Measurements from ENCODE around the gene NOD2. TPM values are rescaled to one million over a fixed set of nuclear protein-coding genes. Genes with fewer than 3 reads are reported as not detected.

NOD2 gene
- total RNA-seq, 4 donors from 2014 or later, result 10.5 to 28.1 (median 21.6) TPM

DNA sequence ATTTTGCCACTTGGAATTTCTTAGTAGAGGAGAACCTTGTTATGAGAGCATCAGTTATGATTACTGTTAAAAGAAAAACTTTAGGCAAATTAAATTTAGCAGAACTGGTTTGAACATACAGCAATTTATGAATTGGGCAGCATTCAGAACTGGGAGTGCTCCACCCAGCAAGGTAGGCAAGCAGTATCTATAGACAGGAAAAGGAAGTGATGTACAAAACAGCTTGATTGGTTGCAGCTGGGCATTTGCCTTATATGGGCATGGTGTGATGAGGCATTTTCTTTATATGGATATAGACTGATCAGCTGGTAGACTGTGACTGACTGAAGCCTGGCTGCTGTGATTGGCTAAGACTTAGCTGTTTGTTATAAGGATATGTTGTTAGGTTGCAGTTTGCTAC lies 30.9 kb downstream of the NOD2 start:
- H3K4me1 ChIP-seq, result peaks cover 9 to 17% (median 9%) of the 10 kb centered on the region in 3 donors
- no peak overlapping the region for H3K27ac ChIP-seq
- no peaks in the 10 kb centered on the region for H3K27me3 ChIP-seq
- TF ChIP-seq, protein P1, sequence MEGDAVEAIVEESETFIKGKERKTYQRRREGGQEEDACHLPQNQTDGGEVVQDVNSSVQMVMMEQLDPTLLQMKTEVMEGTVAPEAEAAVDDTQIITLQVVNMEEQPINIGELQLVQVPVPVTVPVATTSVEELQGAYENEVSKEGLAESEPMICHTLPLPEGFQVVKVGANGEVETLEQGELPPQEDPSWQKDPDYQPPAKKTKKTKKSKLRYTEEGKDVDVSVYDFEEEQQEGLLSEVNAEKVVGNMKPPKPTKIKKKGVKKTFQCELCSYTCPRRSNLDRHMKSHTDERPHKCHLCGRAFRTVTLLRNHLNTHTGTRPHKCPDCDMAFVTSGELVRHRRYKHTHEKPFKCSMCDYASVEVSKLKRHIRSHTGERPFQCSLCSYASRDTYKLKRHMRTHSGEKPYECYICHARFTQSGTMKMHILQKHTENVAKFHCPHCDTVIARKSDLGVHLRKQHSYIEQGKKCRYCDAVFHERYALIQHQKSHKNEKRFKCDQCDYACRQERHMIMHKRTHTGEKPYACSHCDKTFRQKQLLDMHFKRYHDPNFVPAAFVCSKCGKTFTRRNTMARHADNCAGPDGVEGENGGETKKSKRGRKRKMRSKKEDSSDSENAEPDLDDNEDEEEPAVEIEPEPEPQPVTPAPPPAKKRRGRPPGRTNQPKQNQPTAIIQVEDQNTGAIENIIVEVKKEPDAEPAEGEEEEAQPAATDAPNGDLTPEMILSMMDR (IDR thresholded peaks at IDR 0.05), result no peak
- no peak for TF ChIP-seq POLR2A (IDR thresholded peaks at IDR 0.05)
- no peak for DNase-seq
- H3K36me3 ChIP-seq, result peaks cover 0 to 51% (median 0%) of the 10 kb centered on the region in 3 donors
- H3K4me3 ChIP-seq, result no peak overlapping the region
- intact Hi-C loops (cut with DNase I), result no loop called here
- H3K9me3 ChIP-seq, result no peaks in the 10 kb centered on the region

GRCh38 chr16:50731130-50731988 lies 38.0 kb downstream of the NOD2 start:
- no peaks in the 10 kb centered on the region for H3K9me3 ChIP-seq
- peaks cover 0 to 51% (median 0%) of the 10 kb centered on the region in 3 donors for H3K36me3 ChIP-seq
- H3K4me3 ChIP-seq, result no peak overlapping the region
- DNase-seq, result no peak
- H3K27me3 ChIP-seq, result no peaks in the 10 kb centered on the region
- no peak for TF ChIP-seq POLR2A (IDR thresholded peaks at IDR 0.05)
- TF ChIP-seq, protein P1 (IDR thresholded peaks at IDR 0.05), result no peak
- peaks cover 0 to 9% (median 0%) of the 10 kb centered on the region in 3 donors for H3K4me1 ChIP-seq
- intact Hi-C loops (cut with DNase I), result no loop called here
- H3K27ac ChIP-seq, result peak overlapping the region in 2 of 4 donors; percentile 39 to 42
- 56 to 77% methylated on average over 6 of the region's 6 CpGs for WGBS, 2 donors

- DNase-seq, result no peak
- 56 to 76% methylated on average over 7 to 10 of the region's 10 CpGs for WGBS, 2 donors
- no peaks in the 10 kb centered on the region for H3K27me3 ChIP-seq
- H3K4me3 ChIP-seq, result no peak overlapping the region
- TF ChIP-seq POLR2A (IDR thresholded peaks at IDR 0.05), result no peak
- TF ChIP-seq, protein P1 (IDR thresholded peaks at IDR 0.05), result no peak
- peak overlapping the region in 3 of 4 donors; percentile 28 to 42 (median 39) for H3K27ac ChIP-seq
- H3K4me1 ChIP-seq, result peaks cover 0 to 9% (median 0%) of the 10 kb centered on the region in 3 donors
- intact Hi-C loops (cut with DNase I), result no loop called here
- H3K36me3 ChIP-seq, result peaks cover 0 to 42% (median 0%) of the 10 kb centered on the region in 3 donors
- H3K9me3 ChIP-seq, result no peaks in the 10 kb centered on the region
These were observed 38.8 kb downstream of the NOD2 start for GRCh38 chr16:50731989-50732832.

DNA sequence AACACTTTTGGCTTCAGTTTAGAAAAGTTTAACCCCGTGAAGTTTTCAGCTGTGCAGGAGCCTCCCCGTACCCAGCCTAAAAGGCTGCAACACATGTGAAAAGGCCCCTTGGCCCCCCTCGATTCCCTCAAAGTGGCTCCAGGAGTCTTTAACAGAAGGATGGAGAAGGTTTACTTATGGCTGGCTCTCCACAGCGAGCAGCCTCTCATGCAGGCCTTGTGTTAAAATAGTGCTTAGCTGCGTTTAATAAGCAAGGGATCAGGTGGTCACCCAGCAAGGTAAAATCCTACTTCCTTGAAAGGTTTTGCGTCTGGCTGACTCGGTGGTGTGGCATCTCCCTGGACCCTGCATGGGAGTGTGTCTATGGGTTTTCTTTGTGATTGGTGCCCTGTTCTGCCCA lies 40.1 kb downstream of the NOD2 start:
- Histone ChIP-seq H3K9me3 (no peaks in the 10 kb centered on the region), H3K27ac (no peak overlapping the region), H3K36me3 (peaks cover 0 to 41% (median 0%) of the 10 kb centered on the region in 3 donors), H3K4me3 (no peak overlapping the region), H3K4me1 (peaks cover 0 to 9% (median 0%) of the 10 kb centered on the region in 3 donors), H3K27me3 (no peaks in the 10 kb centered on the region)
- TF ChIP-seq POLR2A (IDR thresholded peaks at IDR 0.05), result no peak
- TF ChIP-seq, protein P1 (IDR thresholded peaks at IDR 0.05), result no peak
- DNase-seq, result no peak
- intact Hi-C loops (cut with DNase I), result no loop called here
- WGBS, 2 donors, result 88 to 95% methylated on average over 5 to 7 of the region's 7 CpGs
